Stomach (tissue), 4 donors: ENCODE results near the gene TADA2B.

Source experiments
- CTCF ChIP-seq, 7 experiments: fragments of 450-650 bp in 4 of 7; fragments of 200-600 bp in 3 of 7; sonication (generic) in 3 of 7; IDR thresholded peaks; one replicate each; pipeline ENCODE4 v1.5.1; 2016 to 2019; ENCODE audit warnings: antibody characterized with exemption in 7 of 7, control low read depth in 2 of 7, mild to moderate bottlenecking in 1 of 7
- EP300 ChIP-seq: sonication (generic); formaldehyde crosslinking; IDR thresholded peaks from one replicate; pipeline ENCODE4 v1.6.1; 2017; ENCODE audit warnings: antibody characterized with exemption
- POLR2A ChIP-seq, 4 donors: fragments of 450-650 bp; IDR thresholded peaks; one replicate each; pipeline ENCODE4 v1.6.1; 2016; ENCODE audit warnings: antibody characterized with exemption in 4 of 4, control low read depth in 2 of 4, mild to moderate bottlenecking in 1 of 4, moderate library complexity in 1 of 4
- POLR2AphosphoS5 ChIP-seq, 3 donors: sonication (generic); formaldehyde crosslinking; IDR thresholded peaks; one replicate each; pipeline ENCODE4 v1.6.1; 2016; ENCODE audit warnings: antibody characterized with exemption in 3 of 3

- TF ChIP-seq CTCF (IDR thresholded peaks at IDR 0.05) (no peak), POLR2A (IDR thresholded peaks at IDR 0.05) (no peak), EP300 (no peak), POLR2AphosphoS5 (IDR thresholded peaks at IDR 0.05) (no peak)
Observed at GRCh38 chr4:7019367-7019766, 23.8 kb upstream of the TADA2B start.
